Stimulated activated CD8-positive, alpha-beta memory T cell treated with anti-CD3 and anti-CD28 coated beads, Interleukin-7, amount 100 ng/mL, for 24 hours (primary cell): ENCODE results near the gene CDCP2.
"Not testable (repeated sequence)": the region's sequence is repeated elsewhere in the genome, so short reads cannot be mapped to it uniquely, and the experiment has no call there.

Experiments
- DNase-seq: peaks from one replicate; pipeline ENCODE4 v3.0.0-alpha.2; 2020; ENCODE audit warnings: low read depth

CDCP2 gene

DNA sequence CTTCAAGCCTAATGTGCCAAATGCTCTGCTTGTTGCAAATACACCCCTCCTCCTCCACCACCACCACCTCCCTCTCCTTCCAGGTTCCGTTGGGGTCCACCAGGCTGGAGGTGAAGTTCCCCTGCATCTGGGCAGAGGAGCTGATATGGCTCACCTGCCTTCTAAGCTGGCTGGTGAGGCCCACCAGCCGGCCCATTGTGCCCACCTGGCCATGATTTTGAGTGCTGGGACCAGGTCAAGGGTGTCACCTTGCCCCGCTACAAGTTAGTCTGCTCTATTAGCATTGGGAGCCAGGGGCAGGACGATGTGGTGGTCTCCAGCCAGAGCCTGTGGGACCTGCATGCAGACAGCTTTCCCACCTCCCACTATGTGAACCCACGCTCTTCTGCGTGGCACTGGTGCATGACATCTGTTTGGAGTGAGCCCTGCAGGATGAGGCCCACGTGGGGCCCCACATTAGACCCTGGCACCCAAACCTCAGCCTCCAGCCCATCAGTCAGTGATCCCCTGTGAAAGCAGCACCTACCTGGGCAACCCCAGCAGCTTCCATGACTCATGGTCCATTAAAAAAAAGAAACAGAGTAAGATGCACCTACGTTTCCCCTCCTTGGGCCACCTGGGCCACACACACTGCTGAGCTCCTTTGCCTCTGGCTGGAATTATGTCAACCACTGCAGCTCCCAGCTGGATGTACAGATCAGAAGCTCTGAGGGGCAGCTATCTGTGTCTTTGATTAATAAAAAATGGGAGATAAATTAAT is 15.6 kb upstream of the CDCP2 start:
- DNase-seq: no peak

DNA sequence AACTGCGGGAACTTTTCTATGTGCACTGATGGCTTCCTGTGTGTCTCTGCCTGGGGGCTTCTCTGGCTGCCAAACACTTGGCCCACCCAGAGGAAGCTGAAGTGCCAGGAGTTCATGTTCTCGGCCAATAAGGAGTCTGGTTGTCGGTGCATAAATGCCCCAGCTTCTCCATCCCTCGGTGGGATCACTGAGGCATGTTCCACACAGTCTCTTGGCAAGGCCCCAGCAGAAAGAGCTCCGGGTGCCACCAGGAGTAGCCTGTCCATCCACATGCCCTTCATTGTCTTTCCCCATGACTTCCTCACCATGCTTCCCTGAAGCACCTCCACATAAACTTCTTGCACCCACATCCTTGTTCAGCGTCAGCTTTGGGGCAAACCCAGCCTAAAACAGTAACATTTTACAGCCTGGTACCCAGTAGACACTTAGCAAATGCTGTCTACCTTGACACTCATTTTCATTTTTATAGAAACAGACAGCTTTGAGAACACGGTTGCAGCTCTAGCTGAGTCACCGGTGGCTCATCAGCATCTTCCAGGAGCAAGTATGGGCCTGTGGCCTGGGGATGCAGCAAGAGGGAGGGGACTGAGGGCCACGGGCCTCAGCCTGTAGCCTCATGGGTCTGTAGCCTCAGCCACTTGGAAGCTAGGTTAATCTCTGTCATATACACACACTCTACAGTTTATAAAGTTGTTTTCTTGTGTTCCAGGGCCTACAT is 14.8 kb upstream of the CDCP2 start:
- no peak for DNase-seq

DNA sequence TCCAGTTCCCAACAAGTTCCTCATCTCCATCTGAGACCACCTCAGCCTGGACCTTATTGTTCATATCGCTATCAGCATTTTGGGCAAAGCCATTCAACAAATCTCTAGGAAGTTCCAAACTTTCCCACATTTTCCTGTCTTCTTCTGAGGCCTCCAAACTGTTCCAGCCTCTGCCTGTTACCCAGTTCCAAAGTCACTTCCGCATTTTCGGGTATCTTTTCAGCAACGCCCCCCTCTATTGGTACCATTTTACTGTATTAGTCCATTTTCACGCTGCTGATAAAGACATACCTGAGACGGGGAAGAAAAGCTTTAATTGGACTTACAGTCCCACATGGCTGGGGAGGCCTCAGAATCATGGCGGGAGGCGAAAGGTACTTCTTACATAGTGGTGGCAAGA is 13.6 kb upstream of the CDCP2 start:
- not testable (repeated sequence) for DNase-seq

DNA sequence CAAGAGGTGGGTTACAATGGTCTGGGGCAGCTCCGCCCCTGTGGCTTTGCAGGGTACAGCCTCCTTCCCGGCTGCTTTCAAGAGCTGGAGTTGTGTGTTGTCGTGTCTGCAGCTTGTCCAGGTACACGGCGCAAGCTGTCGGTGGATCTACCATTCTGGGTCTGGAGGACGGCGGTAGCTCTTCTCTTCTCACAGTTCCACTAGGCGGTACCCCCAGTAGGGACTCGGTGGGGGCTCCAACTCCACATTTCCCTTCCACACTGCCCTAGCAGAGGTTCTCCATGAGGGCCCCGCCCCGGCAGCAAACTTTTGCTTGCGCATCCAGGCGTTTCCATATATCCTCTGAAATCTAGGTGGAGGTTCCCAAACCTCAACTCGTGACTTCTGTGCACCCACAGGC is 12.3 kb upstream of the CDCP2 start:
- DNase-seq: no peak

DNA sequence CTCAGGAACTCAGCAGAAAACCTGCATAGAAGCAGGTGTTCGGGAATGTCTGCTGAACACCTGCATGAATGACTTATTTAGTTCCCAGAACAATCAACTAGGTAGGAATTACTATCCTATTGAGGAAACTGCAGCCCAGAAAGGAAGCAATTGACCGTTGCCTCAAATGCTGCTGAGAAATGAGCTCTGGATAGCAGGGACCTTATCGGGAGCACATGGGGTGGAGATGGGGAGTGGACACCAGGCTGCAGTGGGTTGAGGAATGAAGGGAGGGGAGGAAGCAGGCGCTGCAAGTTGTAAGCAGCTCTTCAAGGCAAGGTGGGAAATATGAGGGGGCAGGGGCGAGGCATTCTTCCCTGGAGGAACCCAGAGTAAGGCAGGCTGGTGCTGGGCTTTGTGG is 10.8 kb upstream of the CDCP2 start:
- DNase-seq: no peak

DNA sequence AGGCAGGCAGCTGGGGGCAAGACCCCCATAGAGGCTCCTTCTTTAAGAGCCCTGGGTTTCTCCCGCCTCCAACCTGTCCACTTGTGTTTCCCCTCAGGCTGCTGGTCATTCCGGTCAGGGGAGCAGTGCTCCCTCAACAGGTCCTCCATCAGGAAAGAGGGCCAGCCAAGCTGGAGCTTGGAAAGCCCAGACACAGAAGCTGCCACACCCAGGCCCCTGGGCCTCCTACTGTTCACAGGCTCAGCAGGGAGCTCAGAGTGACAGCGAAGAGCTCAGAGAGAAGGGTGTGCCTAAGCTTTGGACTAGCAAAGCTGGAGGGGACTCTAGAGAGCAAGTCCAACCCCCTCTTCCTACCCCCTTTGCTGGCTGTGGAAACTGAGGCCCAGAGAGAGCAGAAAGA is 10.3 kb upstream of the CDCP2 start:
- DNase-seq: no peak

DNA sequence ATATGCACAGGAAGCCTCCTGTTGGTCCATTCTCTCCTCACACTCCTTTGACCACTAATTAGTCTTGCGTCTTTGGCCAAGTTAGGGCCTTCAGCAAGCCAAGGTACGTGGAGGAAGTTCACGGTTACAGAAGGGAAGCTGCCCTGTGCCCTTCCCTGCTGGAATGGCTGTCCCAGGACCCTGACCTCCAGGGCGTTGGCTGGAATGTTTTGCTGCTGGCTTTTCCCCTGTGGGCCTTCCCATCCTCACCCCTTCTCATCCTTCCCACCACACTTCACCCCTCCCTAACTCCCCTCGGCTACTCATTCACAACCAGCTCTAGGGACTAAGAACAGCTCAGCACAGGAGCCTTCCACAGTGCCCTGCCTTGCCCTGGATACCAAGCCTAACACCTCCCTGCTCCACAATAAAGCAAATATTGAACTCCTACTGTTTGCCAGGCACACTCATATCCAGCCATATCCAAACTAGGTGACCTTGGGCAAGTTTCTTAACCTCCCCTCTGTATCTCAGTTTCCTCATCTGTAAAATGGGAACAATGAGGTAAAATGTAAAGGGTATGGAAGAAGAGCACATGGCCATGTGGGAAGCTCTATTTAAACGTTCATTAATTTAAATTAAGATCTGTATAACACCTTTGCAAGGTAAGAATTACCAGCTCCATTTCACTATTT is 8.8 kb upstream of the CDCP2 start:
- DNase-seq: no peak

DNA sequence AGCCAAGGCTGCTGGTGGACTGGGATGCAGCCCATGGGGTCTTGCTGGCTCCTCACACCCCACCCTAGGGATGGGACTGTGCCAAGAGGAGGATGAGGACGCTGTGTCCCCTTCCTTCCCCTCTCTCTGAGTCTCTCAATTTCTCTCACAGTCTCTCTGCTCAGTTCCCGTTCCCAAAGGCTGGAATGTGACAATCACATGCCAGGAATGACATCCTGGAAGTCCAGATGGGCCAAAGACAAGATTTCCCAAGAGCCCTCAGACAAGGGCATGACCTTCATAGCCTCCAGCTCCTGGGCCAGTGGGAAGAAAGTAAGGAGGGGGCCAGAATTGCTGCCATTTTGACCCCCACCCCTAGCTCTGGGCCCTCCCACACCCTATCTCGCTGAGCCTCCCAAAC is 7.6 kb upstream of the CDCP2 start:
- no peak for DNase-seq

DNA sequence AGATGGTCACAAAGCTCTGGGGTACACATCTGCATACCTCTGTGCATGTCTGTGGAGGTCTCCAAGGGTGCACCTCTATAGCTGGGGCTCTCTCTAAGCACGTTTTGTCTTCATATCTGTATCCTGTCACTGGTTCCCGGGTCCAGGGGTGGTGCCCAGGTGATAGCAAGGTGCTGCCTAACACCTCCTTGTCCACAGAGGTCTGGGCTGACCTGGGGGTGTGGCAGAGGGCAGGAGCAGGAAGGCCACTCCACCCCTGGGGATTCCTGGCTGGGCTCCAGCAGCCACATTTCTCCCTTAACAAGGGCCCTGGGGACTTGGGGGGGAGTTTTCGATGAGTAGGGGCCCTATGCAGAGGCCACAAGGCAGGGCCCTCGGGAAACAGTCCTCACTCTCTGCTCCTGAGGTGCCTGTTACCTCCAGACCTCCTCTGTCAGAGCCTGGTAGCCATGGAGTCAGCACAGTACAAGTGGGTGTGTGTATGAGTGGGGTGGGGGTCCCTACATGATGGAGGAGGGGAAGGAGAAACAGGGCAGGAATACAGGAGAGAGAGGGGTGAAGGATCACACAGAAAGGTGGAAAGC is 7.0 kb upstream of the CDCP2 start:
- DNase-seq: no peak

DNA sequence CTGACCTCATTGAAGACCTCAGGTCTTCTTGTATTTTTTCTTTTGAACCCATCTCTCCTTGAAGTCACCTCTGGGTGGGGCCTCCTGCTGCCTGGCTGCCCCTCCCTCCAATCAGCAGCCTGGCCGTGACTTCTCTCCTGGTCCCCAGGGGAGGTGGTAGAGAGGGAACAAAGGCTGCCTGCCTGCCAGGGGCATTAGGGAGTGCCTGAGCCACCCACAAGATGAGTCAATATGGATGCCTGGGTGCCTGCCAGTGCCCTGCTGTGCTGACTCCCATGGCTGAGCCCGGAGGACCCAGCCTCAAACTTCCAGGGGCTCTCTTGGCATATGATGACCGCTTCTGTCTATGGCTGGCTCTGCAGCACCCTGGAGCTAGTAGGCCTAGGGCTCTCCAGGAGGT is 5.3 kb upstream of the CDCP2 start:
- DNase-seq: no peak

DNA sequence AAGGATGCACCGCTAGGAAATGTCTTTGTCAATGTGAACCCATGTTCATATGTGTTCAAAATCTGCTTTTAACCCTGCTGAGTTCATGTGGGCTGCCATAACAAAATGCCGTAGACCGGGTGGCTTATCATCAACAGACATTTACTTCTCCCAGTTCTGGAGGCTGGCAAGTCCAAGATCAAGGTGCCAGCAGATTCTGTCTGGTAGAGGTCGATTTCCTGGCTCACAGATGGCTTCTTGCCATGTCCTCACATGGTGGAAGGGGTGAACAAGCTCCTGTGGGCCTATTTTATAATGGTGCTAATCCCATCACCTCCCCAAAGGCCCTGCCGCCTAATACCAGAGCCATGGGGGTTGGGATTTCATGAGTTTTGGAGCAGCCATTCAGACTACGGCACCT is 4.6 kb upstream of the CDCP2 start:
- DNase-seq: no peak

DNA sequence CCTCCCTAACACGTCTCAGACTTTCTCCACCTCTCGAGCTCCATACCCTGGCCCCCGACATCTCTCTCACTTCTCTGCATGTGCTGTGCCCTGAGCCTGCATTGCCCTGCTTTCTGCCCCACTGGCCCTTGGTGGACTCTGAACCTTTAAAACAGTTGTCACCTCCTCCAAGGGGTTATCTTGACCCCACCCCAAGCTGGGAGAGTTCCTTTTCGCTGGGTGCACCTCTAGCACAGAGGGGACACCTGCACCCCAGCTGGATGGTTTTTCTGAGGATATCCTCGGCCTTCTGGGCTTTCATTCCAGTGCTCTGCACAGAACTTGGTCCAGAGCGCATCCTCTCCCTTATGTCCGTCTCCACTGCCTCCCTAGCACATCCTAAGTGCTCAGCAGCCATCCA is 4.2 kb upstream of the CDCP2 start:
- no peak for DNase-seq

DNA sequence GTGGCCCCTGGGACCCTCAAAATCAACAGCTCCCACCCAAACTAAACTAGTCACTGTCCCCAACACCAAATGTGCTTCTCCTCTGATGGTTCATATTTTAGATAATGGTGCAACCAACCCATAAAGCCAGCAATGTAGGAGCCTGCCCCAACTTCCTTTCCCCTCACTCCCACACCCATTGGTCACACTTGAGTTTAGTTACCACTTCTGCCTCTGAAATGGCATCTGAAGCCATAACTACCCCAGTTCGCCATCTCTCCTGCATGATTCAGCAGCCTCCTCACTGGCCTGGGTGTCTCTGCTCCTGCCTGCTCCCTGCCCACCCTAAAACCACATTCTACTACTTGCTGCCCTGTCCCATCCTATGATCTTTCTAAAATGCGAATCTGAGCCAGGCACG is 3.4 kb upstream of the CDCP2 start:
- DNase-seq: no peak

DNA sequence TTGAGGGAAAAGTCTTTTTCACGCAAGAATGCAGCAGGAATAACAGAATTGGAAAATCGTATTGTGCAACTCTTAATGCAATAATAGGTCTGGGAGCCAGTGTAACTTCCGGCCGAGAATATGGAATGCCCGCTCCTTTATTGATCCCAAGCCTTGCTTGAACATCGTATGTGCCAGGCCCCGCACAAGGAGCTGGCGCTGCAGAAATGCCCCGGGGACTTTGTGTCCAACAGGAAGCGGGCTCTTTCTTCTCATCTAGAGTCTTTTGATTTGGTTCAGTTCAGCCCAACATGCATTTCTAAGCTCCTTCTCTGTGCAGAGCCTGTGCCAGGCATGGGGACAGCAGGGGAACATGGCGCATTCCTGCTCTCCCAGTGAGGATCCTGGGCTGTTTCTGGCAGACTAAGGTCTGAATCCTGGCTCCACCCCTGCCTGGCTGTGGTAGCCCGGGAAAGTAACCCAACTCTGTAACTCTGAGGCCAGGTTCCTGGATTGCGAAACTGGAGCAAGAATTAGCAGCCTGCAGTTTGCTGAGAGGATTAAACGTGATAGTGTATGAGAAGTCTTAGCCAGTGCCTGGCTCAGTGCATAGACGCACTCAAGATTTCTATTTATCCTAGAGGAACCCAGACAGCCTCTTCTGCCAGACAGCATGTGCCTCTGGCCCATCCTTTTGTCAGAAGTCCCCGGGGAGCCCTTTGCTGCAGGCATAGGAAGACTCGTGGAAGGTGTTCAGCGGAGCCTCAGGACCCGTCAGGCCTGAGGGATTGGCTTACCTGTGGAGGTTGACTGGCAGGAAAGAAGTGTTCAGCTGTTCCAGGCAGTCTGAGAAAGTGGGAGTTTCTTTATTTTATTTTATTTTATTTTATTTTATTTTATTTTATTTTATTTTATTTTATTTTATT is 987 bp upstream of the CDCP2 start:
- no peak for DNase-seq

DNA sequence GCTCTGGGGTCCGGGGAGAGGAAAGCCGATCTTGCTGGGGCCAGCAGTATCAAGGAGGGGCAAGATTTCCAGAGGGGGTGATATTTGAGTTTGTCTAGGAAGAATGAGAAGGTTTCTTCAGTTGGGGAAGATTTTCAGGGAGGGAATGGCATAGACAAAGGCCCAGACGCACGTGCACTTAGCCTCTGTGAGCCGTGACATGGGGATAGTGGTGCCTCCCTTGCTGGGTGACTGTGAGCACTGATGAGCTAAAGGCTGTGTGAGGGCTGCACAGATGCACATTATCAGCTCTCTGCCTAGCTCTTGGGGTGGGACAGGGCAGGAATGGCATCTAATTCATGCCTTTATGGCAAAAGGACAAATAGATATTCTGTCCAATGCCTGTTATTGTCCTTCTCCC is 1.8 kb downstream of the CDCP2 start:
- no peak for DNase-seq

DNA sequence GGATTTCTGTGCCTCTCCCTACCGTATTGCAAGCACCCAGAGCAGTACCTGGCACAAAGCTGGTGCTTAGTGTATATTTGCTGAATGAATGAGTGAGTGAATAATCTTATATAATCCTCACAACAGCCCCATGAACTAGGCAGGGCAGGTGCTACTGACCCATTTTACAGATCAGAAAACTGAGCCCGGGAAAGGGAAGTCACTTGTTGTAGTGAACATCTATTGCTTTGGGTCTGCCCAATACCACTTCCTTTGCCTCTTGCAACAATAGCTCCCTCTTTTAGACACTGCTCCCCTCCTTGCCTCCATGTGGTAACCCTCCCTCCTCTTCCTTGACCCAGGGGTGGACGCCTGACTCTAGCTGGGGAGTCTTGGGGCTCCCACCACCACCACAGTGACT is 3.1 kb downstream of the CDCP2 start:
- DNase-seq: no peak

DNA sequence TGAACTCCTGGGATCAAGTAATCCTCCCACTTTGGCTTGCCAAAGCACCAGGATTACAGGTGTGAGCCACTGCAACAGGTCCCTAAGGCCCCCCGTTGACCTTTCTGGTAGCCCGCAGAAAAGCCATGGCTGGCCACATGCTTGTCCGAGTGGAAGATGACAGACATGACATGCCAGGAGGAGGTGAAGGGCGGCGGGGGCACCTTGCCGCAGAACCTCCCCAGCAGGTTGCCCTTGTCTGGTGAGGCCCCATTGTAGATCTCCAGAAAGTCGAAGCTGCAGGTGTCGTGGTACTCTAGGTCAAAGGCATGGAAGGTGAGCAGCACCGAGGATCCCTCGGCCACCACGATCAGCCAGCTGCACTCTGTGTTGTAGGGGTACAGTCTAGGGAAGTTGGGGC is 8.4 kb downstream of the CDCP2 start:
- DNase-seq: no peak

DNA sequence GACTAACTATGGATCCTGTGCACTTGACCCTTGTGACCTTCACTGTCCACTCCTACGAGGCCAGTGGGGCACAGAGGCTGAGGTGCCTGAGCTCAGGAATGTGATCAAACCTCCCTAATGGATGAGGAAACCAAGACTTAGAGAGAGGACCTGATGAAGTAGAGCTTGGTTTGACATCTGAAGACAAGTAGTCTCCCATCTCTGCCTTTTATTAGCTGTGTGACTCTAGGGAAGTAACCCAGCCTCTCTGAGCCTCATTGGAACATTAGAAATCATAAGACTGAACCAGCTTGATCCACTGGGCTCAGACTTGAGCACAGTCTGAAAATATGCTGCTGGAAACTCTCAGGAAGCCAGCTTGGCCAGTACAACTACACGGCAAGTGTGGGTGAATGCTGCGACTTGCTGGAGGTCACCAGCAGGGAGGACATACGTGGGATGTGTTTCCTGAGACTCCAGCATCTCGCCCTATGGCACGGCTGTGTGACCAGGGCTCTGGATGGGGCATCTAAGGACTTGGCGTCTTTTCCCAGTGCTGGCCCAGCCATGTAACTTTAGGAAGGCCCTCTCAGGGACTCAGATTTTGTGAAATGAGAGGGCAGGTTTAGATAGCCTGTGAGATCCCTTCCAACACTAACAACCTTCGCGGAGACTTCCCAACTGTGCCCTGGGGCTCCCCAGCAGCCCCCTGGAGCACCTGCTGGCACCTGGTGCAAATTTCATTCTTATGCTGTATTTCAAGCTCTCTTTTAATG is 10.5 kb downstream of the CDCP2 start:
- no peak for DNase-seq

DNA sequence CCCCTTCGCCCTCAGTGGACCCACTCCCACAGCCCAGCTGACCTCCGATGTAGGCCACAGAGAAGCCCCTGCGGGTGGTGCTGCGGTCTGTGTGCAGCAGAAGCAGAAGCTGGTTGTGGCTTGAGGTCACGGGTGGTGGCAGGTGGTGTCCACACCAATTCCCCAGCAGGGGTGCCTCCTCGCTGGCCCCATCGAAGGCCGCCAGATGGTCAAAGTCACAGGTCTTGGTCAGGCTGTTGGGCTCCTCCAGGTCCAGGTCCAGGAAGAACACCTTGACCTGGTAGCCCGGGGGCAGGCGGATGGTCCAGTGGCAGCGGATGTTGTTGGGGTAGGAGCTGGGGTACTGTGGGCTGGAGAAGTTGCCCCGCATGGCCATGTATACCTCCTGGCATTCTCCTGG is 13.1 kb downstream of the CDCP2 start:
- no peak for DNase-seq

DNA sequence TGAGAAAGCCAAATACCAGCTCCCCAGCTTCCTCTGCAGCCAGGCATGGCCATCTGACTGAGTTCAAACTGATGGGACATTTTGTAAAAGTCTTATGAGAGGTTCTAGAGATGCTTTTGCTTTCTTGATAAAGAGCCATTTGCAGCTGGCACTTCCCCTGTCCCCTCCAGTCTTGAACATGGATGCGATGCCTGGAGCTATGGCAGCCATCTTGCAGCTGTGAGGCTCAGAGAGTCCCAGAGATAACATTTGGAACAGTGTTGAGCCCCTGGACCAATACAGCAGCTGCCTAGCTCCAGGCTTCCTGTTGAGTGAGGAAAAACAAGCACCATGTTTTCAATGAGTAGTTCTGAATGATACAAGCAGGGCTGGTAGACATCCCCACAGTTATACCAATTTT is 13.8 kb downstream of the CDCP2 start:
- no peak for DNase-seq

DNA sequence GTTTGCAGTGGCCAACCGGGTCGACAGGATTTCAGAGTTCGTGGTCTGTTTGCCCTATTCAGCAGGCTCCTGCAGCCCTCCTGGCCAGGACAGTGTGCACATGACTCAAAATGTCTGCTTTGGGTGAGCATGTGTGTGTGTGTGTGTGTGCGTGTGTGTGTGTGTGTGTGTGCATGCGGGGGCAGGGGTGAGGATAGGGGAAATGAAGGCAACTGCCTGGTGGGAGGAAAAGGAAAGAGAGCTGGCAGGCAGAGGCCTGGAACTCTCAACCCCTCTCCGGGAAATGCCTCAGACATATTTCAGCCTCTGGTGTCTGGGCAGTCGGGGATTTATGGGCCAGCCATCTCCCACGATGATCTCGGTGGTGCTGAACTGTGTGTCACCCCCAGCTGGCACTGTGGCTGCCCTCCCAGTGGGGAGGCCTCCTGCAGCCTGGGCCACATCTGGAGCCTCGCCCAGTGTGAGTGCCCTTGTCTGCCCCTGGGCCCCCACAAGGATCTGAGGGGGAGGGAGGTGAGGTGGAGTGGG is 15.2 kb downstream of the CDCP2 start:
- no peak for DNase-seq
